Measurements from ENCODE around the gene DEPDC7.
"Not testable (repeated sequence)": the region's sequence is repeated elsewhere in the genome, so short reads cannot be mapped to it uniquely, and the experiment has no call there.

DEPDC7 gene

GRCh38 chr11:33015621-33016551, at the start of gene DEPDC7:
DEPDC7 (plus strand) TSS chr11:33015878; CDS start chr11:33015956, 78 bp downstream.
- TF ChIP-seq ZFX (IDR thresholded peaks at IDR 0.05; ENCODE audit: borderline replicate concordance) (no peak), CTCF (IDR thresholded peaks at IDR 0.05) (no peak)
- no peak within 1 kb of the TSS for H3K27ac ChIP-seq

GRCh38 chr11:32968541-32968940, 47.1 kb upstream of the DEPDC7 start:
- TF ChIP-seq ZFX (IDR thresholded peaks at IDR 0.05; ENCODE audit: borderline replicate concordance) (no peak), CTCF (IDR thresholded peaks at IDR 0.05) (no peak)
- H3K27ac ChIP-seq: no peak overlapping the region

- not testable (repeated sequence) for H3K27ac ChIP-seq
Observed at GRCh38 chr11:32972233-32972632, 43.4 kb upstream of the DEPDC7 start.

- H3K27ac ChIP-seq: no peak overlapping the region
- no peak for TF ChIP-seq CTCF (IDR thresholded peaks at IDR 0.05)
- TF ChIP-seq ZFX (IDR thresholded peaks at IDR 0.05; ENCODE audit: borderline replicate concordance): no peak
Observed at GRCh38 chr11:32972781-32973180, 42.9 kb upstream of the DEPDC7 start.

- no peak overlapping the region; the same call in 1 of the 2 replicates for H3K27ac ChIP-seq
Observed at GRCh38 chr11:32982626-32983025, 33.1 kb upstream of the DEPDC7 start.

GRCh38 chr11:32983506-32983905, 32.2 kb upstream of the DEPDC7 start:
- TF ChIP-seq CTCF (IDR thresholded peaks at IDR 0.05): no peak
- TF ChIP-seq ZFX (IDR thresholded peaks at IDR 0.05; ENCODE audit: borderline replicate concordance): no peak
- H3K27ac ChIP-seq: no peak overlapping the region

More at GRCh38 chr11:32982626-32983025, 33.1 kb upstream of the DEPDC7 start:
- TF ChIP-seq ZFX (IDR thresholded peaks at IDR 0.05; ENCODE audit: borderline replicate concordance): no peak
- TF ChIP-seq CTCF (IDR thresholded peaks at IDR 0.05): no peak

- TF ChIP-seq CTCF (IDR thresholded peaks at IDR 0.05) (no peak), ZFX (IDR thresholded peaks at IDR 0.05; ENCODE audit: borderline replicate concordance) (no peak)
- no peak overlapping the region for H3K27ac ChIP-seq
Observed at GRCh38 chr11:32985600-32985999, 30.1 kb upstream of the DEPDC7 start.
